GM12873 (cell line): ENCODE results near the gene UFD1.

ENCODE experiments used
- CTCF ChIP-seq: IDR thresholded peaks from 2 replicates; pipeline ENCODE4 v1.5.1; 2012; ENCODE audit warnings: low read depth, mild to moderate bottlenecking, moderate library complexity, low read length, control low read depth; ENCODE audit not compliant: insufficient read depth; ENCODE audit errors: missing control alignments

Gene UFD1

DNA sequence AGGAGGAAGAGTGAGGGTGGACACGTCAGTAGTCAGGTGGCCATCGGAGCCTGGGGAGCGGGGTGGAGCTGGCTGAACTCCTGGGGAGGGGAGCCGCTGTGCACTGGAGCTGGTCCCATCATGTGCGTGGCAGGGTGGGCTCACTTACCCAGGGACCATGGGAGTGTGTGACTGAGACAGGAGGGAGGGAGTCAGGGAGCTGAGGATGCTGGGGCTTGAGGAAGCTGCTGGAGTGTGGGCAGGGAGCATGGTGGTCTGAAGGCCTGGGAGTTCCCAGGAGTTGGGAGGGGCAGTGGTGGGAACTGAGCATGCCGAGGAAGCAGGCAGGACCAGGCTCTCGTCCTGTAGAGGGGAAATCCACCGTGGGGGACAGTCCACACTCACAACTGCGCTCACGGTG, 27.2 kb upstream of the UFD1 start:
- TF ChIP-seq CTCF, result no peak

DNA sequence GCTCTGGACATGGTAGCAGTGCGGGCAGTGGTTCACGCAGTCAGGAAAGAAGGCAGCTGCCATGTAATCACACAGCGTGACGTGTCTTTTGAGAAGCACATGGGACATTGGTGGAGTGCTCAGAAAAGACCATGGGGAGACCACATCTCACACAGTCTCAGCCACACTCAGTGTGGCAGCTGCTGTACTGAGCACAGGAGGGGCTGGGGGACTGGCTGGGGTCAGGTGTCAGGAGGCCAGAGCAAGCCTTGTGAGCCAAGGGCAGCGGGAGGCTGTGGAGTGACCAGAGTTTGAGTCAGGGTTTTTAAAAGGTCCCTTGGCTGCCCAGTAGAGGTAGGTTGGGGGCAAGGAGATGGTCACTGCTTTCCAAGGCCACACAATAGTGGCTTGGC, 26.7 kb upstream of the UFD1 start:
- TF ChIP-seq CTCF, result no peak

DNA sequence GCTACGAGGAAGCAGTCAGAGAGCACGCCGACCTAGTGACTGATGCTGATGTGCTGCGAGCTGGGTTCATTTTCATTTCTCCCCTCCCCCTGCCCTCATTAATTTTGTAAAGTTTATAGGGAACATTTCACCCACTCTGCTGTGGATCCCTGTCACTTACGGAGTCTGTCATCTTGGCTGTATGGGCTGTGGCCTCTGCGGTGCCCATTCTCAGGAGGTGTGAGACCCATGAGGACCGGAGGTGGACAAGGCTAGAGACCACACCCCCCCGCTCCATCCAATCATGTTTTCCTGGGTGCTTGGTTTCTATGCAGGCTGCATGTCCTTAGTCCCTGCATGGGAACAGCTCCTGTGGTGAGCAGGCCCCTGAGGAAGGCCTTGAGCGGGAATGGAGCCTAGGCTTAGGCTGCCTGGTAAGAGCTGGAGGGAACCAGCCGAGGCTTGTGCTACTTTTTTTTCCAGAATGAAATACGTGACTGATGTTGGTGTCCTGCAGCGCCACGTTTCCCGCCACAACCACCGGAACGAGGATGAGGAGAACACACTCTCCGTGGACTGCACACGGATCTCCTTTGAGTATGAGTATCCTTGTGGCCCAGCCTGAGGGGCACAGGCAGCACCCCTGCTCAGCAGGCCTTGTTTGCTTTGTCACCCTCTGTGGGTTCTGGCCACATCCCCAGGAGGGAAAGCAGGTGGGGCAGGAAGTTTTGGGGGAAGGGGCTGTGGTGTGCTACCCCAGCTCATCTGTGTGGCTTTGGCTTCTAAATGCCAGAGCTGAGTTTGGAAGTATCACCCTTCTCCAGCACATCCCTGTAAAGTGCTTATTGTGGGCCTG, 26.1 kb upstream of the UFD1 start:
- no peak for TF ChIP-seq CTCF

DNA sequence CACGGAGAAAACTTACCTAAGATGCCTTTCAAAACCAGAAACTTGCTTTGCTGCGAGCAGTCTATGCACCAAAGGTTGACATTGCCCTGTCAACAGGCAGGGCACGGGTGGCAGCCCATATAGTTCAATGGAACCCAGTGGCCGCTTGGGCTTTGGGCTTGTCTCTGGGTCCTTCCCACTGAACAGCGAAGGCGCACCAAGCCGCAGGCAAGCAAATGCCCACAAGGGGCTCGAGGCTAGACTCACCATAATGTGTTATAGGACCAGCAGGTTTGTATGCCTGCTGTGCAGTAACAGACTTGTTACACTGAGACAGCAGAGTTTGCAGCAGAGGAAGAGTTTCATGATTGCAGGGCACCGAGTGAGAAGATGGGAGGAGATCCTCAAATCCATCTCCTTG, 24.9 kb upstream of the UFD1 start:
- TF ChIP-seq CTCF, result no peak

DNA sequence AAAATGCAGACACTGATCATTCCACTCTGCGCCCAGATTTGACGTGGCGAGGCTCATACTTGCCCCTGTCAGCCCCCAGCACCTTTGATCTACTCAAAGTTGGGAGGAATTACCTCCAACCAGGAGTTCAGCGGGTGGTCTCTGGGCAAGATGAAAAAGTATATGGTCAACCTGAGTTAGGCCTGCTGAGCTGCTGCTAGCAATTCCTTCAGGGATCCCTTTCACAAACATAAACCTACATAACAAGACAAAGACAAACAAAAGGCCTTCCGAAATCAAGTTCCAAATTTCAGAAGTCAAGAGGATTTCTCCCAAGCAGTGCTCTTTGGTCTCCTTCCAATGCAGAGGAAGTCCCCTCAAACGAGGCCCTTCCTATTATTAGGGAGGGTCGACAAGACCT, 24.4 kb upstream of the UFD1 start:
- TF ChIP-seq CTCF, result no peak

DNA sequence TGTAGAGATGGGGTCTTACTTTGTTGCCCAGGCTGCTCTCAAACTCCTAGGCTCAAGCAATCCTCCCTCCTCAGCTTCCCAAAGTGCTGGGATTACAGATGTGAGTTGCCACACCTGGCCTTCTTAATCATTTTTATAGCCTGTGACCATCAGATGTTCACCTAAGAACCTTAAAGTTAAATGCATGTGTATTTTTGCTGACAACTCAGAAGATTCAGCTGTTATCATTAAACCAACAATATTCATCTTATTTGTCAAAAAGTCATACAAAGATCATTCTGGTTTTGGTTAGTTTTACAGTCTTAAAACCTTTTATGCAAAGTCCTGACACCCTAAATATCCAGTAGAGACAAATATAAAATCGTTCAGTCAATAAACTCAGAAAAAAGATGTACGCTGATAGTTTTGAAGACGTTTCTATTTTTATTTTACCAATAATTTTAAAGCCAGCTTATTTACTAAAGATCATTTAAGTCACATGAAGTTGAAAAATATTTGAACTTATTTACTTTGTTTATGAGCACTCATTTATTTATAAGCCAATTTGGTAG, 23.0 kb upstream of the UFD1 start:
- TF ChIP-seq CTCF, result no peak

- TF ChIP-seq CTCF, result no peak
Observed at GRCh38 chr22:19499880-19500242, 20.9 kb upstream of the UFD1 start.
